Measurements from ENCODE around the gene KIAA1755. TPM values are rescaled to one million over a fixed set of nuclear protein-coding genes. Genes with fewer than 3 reads are reported as not detected.

KIAA1755 gene, protein sequence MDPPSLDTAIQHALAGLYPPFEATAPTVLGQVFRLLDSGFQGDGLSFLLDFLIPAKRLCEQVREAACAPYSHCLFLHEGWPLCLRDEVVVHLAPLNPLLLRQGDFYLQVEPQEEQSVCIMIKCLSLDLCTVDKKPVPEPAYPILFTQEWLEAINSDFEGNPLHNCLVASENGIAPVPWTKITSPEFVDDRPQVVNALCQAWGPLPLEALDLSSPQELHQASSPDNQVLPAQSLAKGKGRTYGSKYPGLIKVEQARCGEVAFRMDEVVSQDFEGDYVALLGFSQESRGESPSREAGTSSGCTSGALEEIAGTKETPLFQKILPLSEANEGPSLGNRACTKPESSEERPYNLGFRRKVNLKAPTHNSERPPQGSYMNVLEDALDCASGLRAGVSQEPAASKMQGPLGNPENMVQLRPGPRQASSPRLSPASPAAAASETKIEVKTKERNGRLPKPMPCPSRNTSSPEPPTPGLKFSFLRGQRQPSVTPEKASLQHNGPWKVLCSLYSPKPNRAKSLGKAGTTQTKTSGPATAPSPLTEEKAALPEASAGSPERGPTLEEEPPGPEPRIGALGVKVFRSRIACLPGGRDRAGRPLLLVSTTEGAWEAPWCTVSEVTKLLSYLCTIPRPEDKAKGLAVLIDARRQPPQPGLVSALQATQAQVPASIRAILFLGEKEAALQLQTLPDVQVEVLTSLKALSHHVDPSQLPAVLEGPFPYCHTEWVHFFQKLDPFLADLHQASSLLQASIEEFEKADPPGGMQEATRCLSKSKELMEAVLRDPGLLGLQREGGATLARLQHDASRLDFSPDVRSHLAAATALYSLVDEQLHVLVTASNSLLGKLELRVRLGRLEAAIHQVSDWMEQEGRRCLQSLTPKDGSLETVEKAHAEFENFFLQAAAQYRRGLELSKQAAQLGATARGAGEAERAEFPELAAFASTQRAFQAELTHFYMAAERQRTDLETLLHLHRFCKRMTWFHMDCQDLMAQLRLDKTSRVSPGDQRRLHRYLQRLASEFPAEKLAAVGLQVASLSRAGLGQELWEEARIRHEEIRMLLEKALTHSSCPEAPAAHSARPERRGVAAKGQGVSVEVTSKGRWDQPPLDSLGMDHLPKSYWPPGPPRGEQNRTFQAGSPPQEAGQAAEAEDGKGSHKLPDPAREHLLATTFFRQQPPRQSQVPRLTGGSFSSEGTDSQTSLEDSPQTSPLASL
- 0.08 to 0.23 TPM (median 0.15 TPM) in 5 replicates for total RNA-seq (2022; extraction: Qiagen RNA extraction)

DNA sequence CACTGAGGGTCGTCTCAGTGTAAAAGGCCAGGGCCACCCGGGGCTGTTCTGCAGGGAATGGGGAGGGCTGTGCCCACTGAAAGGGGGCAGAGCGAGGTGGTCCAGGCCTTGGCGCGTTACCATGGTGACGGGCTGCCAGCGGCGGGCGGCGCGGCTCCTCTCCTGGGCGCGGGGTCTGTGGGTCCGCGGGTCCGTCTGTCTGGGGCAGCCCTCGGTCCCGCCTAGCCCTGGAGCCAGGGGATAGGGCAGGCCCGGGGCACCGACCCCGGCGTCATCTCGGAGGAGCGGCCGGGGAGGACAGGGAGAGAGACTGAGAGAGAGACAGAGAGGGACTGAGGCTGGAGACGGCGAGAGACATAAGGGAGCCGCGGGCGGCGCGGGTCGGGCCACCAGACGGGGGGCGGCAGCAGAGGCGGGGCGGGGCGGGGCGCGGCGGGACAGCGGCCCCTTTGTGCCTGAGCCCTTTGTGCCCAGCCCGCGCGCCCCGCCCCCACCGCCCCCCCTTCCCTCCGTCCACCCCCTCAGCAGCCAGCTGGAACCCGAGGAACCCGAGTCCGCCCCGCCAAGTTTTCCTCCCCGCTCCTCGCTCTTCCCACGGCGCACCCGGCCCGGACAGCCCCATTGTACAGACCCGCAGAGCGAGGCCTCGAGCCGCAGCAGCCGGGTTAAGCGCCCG lies at the start of gene KIAA1755:
KIAA1755 (minus strand) TSS at position 358 of the 676 bp plus-strand sequence; CDS start at position 123, 235 bp downstream.

DNA sequence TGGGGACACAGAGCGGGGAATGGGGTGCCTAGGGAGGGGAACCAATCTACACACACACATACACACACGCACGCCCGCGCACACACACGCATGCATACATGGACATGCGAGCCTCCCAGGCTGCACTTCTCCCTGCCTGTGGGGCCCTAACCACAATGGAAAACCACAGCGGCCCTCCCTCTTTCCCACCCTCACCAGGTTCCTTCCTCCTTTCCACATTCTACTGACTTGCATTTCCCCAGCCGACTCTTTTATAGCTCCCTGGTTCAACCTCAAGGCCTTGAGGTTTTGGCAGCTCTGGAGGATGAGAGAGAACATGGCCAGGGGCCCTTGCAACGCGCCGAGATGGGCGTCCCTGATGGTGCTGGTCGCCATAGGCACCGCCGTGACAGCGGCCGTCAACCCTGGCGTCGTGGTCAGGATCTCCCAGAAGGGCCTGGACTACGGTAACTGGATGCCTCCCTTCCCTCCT lies 43.4 kb upstream of the KIAA1755 start, which contains the start of gene BPI:
BPI (plus strand) TSS at position 249 of the 472 bp plus-strand sequence; CDS start at position 317, 68 bp downstream.

DNA sequence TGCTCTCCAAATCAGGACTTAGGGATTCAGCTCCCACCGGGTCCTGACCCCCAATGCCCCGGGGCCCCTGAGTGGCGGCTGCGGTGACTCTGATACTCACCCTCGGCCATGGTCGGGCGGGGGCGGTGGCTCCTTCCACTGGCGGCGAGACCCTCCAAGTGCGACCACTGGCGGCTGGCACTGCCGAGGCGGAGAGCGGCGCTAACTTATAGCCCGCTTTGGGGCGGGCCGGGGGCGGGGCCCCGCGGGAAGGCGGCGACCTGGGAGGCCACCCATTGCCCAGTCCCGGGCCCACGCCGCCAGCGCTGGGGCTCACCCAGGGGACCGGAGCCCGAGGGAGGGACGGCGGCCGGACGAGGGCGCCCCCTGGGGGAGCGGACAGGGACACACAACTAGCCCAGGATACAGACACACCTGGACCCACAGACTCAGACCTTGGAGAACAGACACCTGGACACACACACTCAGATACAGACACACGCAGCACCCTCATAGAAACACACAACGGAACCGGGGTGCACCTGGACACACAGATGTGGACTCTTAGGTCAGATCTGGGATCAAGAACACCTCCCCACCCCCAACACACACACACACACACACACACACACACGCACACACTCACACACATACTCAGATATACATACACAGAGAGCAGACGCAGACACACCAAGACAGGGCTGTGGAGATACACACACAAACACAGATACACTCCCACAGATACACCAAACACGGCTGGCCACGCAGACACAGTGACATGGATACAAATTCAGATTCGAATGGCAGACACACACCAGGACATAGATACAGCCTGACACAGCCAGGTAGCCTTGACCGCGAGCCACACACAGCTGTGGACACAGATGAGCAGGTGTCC lies 95.2 kb downstream of the KIAA1755 start, which contains the start of gene TGM2:
TGM2 (minus strand) TSS at position 182 of the 877 bp plus-strand sequence; CDS start at position 110, 72 bp downstream.

Other genes starting within 250 kb of the KIAA1755 start
- gene TTI1, start 227.3 kb downstream of the KIAA1755 start, total RNA-seq (2022; extraction: Qiagen RNA extraction), result 21.0 to 25.0 TPM (median 22.3 TPM) in 5 replicates
- 29.9 to 30.8 TPM (median 30.2 TPM) in 5 replicates for gene RPRD1B, start 227.0 kb downstream of the KIAA1755 start, total RNA-seq (2022; extraction: Qiagen RNA extraction)
- 336 to 542 TPM (median 501 TPM) in 5 replicates for gene TGM2, start 95.5 kb downstream of the KIAA1755 start, total RNA-seq (2022; extraction: Qiagen RNA extraction)
- gene BPI, start 43.4 kb upstream of the KIAA1755 start, total RNA-seq (2022; extraction: Qiagen RNA extraction), result not detected in 5 replicates
- 0.81 to 1.6 TPM (median 1.3 TPM) in 5 replicates for gene LBP, start 85.7 kb upstream of the KIAA1755 start, total RNA-seq (2022; extraction: Qiagen RNA extraction)
- gene SNHG17, start 174.6 kb upstream of the KIAA1755 start, total RNA-seq (2022; extraction: Qiagen RNA extraction), result 169 to 213 TPM (median 197 TPM) in 5 replicates
- gene RALGAPB, start 212.1 kb upstream of the KIAA1755 start, total RNA-seq (2022; extraction: Qiagen RNA extraction), result 12.5 to 20.5 TPM (median 18.3 TPM) in 5 replicates

All from A549 treated with Hydrocortisone at 1 μM for 4 hours (cell line).